Immature natural killer cell (primary cell): ENCODE data around the gene KCNK1. TPM values are rescaled to one million over a fixed set of nuclear protein-coding genes. Genes with fewer than 3 reads are reported as not detected.
"Not testable (repeated sequence)": the region's sequence is repeated elsewhere in the genome, so short reads cannot be mapped to it uniquely, and the experiment has no call there.

Experiments used
- DNase-seq, 3 donors: peaks; one replicate each; pipeline ENCODE4 v3.0.0; 2022; ENCODE audit warnings: mixed read lengths in 1 of 3
- H3K27ac Mint-ChIP-seq, 6 donors: one replicate each; pipeline ENCODE4 v1.8.0; 2020; ENCODE audit warnings: mixed read lengths in 6 of 6, mild to moderate bottlenecking in 5 of 6, inconsistent platforms in 4 of 6, moderate library complexity in 3 of 6
- H3K27me3 Mint-ChIP-seq, 3 donors: one replicate each; pipeline ENCODE4 v1.8.0; 2020 to 2021; ENCODE audit warnings: low read depth in 3 of 3, mild to moderate bottlenecking in 3 of 3, mixed read lengths in 3 of 3, moderate library complexity in 3 of 3, inconsistent platforms in 1 of 3
- H3K36me3 Mint-ChIP-seq, 3 donors: one replicate each; pipeline ENCODE4 v1.8.0; 2020; ENCODE audit warnings: mixed read lengths in 3 of 3, inconsistent platforms in 2 of 3, mild to moderate bottlenecking in 2 of 3
- H3K4me1 Mint-ChIP-seq, 2 donors: one replicate each; pipeline ENCODE4 v1.8.0; 2020; ENCODE audit warnings: inconsistent platforms in 2 of 2, mild to moderate bottlenecking in 2 of 2, mixed read lengths in 2 of 2, moderate library complexity in 1 of 2
- H3K4me3 Mint-ChIP-seq, 5 donors: one replicate each; pipeline ENCODE4 v1.8.0; 2020; ENCODE audit warnings: mild to moderate bottlenecking in 5 of 5, mixed read lengths in 5 of 5, inconsistent platforms in 3 of 5, moderate library complexity in 3 of 5
- H3K9me3 Mint-ChIP-seq, 6 donors: one replicate each; pipeline ENCODE4 v1.8.0; 2020; ENCODE audit warnings: mild to moderate bottlenecking in 6 of 6, mixed read lengths in 6 of 6, inconsistent platforms in 4 of 6, moderate library complexity in 3 of 6
- polyA plus RNA-seq, 3 donors: library from polyadenylated mRNA; unstranded; fragments of 300-500 nt; fragmentation: Illumina TruSeq; gene quantifications; one replicate each; pipeline ENCODE4 v1.2.3, GENCODE V29; 2021

KCNK1 gene
- polyA plus RNA-seq, 3 donors from 2014 or later = not detected

DNA sequence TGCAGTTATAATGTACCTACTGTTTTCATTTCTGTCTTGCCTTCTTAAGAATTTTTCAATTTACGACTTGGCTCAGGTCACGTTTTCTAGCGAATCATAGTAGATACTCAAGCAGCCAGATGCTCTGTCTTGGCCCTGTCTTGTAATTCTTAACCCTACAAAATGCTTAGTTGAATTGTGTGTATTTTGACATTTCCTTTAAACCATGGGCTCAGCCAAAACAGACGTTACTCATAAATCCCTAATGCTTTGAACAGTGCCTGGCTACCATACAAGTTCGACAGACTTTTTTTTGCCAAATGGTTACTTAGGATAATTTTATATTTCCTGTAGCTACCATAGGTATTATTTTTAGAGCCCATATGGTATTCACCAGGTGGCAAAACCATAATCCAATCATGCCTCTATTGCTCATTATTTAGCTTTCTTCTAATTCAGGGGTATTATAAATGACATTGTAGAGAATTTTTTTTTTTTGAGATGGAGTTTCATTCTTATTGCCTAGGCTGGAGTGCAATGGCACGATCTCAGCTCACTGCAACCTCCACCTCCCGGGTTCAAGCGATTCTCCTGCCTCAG lies 54.3 kb downstream of the KCNK1 start:
- Mint-ChIP-seq H3K27ac (no peak overlapping the region), H3K4me3 (no peak overlapping the region), H3K4me1 (no peaks in the 10 kb centered on the region), H3K36me3 (no peaks in the 10 kb centered on the region), H3K27me3 (peaks cover 0 to 5% (median under 1%) of the 10 kb centered on the region in 3 donors), H3K9me3 (peaks cover 0 to 4% (median 0%) of the 10 kb centered on the region in 6 donors)
- DNase-seq = no peak

DNA sequence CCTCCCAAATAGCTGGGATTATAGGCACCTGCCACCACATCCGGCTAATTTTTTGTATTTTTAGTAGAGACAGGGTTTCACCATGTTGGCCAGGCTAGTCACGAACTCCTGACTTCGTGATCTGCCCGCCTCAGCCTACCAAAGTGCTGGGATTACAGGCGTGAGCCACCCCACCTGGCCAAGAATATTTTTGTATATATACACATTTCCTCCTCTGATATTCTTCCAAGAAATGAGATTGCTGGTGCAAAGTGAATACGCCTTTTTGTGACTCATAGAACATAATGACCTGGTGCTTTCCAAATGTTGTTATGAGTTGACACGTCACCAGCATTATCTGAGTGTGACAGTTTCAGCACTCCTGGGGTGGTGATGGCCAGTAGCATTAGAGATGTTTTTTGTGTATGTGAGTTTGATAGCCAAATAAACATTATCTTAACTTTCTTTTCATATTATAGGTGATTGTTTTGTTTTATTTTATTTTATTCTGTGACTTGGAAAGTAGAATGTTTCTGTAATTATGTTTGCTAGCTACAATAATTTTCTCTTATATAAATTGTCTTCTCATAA lies 54.9 kb downstream of the KCNK1 start:
- no peak for DNase-seq
- Mint-ChIP-seq H3K9me3 (peaks cover 0 to 4% (median 0%) of the 10 kb centered on the region in 6 donors), H3K4me3 (no peak overlapping the region), H3K36me3 (no peaks in the 10 kb centered on the region), H3K27me3 (peaks cover 0 to 5% (median 2%) of the 10 kb centered on the region in 3 donors), H3K4me1 (no peaks in the 10 kb centered on the region), H3K27ac (no peak overlapping the region)

DNA sequence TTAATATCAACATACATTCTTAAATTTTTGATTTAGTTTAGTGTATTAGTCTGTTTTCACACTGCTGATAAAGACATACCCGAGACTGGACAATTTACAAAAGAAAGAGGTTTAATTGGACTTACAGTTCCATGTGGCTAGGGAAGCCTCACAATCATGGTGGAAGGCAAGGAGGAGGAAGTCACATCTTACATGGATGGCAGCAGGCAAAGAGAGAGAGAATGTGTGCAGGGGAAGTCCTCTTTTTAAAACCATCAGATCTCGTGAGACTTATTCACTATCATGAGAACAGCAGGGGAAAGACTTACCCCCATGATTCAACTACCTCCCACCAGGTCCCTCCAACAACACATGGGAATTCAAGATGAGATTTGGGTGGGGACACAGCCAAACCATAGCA lies 56.5 kb downstream of the KCNK1 start:
- H3K4me1 Mint-ChIP-seq, H3K4me3 Mint-ChIP-seq, H3K9me3 Mint-ChIP-seq, H3K27ac Mint-ChIP-seq, DNase-seq, H3K27me3 Mint-ChIP-seq, H3K36me3 Mint-ChIP-seq: not testable (repeated sequence)

DNA sequence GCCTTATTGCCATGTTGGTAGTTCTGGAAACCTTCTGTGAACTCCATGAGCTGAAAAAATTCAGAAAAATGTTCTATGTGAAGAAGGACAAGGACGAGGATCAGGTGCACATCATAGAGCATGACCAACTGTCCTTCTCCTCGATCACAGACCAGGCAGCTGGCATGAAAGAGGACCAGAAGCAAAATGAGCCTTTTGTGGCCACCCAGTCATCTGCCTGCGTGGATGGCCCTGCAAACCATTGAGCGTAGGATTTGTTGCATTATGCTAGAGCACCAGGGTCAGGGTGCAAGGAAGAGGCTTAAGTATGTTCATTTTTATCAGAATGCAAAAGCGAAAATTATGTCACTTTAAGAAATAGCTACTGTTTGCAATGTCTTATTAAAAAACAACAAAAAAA lies 57.4 kb downstream of the KCNK1 start:
- H3K27ac Mint-ChIP-seq = no peak overlapping the region
- DNase-seq = no peak
- peaks cover 0 to 5% (median 2%) of the 10 kb centered on the region in 3 donors for H3K27me3 Mint-ChIP-seq
- H3K36me3 Mint-ChIP-seq = no peaks in the 10 kb centered on the region
- H3K9me3 Mint-ChIP-seq = peaks cover 0 to 2% (median under 1%) of the 10 kb centered on the region in 6 donors
- H3K4me3 Mint-ChIP-seq = no peak overlapping the region
- no peaks in the 10 kb centered on the region for H3K4me1 Mint-ChIP-seq

DNA sequence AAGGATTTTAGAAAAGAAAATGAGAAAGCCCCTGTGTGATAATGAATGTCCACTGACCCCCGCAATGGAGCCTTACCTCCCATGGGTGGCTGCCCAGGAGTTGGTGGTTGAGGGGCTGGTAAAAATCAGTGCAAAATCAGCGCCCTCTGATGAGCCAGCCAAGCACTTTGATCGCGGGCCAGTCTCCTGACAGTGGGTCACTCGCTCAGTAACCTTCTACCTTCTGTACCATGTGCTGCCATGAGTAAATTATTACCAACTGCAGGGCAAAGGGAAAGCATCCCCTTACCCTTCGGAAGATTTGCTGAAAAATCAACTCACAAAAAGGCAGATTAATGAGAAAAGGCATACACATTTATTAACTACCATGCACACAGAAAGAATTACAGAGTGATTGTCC lies 58.8 kb downstream of the KCNK1 start:
- Mint-ChIP-seq H3K27me3 (peaks cover 0 to 5% (median 0%) of the 10 kb centered on the region in 3 donors), H3K4me3 (no peak overlapping the region), H3K27ac (no peak overlapping the region), H3K9me3 (peaks cover 0 to 2% (median under 1%) of the 10 kb centered on the region in 6 donors), H3K36me3 (no peaks in the 10 kb centered on the region), H3K4me1 (no peaks in the 10 kb centered on the region)
- DNase-seq = no peak

DNA sequence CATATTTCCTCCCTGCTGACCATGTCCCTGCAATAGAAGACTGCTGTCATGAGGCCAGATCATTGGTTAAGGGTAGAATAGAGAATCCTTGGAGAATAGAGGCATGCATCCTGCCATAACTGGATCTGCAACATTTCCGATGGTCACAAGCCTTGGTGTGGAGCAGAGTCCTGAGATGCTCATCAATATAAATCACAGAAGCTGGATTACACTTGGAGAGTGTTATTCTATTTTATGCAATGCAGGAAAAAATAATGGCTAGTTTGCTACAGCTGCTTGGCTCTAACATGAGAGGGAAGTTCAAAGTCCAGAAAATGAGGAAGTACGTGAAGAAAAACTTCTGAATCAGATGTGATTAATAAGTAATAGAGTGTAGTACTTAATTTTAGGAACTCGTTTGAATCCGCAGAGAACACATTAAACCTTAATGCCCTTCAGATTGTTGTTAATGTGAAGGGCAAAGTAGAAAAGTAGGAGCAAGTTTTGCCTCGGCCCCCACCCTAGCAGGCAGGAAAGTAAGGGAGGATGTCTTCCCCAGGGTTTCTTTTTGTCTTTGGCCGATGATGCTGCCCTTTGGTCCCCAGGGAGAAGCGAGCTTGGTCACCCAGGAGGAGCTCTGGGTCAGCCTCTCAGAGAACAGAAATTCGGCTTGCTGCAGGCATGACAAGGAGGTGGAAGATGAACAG lies 59.5 kb downstream of the KCNK1 start:
- Mint-ChIP-seq H3K4me1 (no peaks in the 10 kb centered on the region), H3K4me3 (no peak overlapping the region), H3K27me3 (peaks cover 0 to 5% (median 0%) of the 10 kb centered on the region in 3 donors), H3K9me3 (peaks cover 0 to 2% (median 0%) of the 10 kb centered on the region in 6 donors), H3K27ac (no peak overlapping the region), H3K36me3 (no peaks in the 10 kb centered on the region)
- no peak for DNase-seq

DNA sequence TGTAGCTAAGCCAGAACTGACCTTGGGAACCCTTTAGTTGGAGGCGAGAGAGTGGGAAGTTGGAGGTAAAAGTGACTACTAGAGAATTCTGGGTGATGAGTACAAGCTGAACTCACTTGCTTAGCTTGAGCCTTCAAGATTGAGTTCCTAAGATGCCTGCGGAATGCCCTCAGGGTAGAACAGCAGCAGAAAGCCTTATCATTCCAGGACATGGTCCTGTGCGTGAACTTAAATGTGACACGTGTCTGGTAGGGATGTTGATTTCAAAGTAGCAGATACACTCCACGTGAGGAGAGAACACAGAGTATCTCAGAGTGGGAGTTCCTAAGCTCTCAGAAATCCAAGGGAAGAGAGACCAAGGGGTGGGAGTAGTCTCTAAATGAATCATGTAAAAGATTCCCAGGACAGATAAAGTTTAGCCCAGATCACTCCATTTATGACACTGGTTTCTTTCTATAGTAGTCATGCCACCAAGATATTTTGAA lies 60.1 kb downstream of the KCNK1 start:
- H3K4me3 Mint-ChIP-seq = no peak overlapping the region

DNA sequence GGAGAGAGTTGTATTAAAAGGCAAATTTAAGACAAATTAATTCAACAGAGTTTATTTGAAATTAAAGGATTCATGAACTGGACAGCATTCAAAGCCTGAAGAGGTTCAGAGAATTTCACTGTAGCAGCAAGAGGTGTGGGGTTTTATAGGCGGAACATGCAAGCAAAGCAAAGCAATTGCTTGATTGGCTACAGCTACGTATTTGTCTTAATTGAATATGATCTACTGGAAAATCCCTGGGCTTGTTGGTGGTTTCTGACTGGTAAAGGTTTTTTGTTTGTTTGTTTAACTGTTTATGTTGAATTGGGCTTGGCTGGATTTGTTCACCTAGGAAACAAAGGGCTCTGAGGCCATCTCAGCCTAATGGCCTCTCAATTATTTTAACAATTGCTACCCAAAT lies 61.5 kb downstream of the KCNK1 start:
- H3K4me1 Mint-ChIP-seq = no peaks in the 10 kb centered on the region
- no peak overlapping the region for H3K4me3 Mint-ChIP-seq
- no peak overlapping the region for H3K27ac Mint-ChIP-seq
- no peak for DNase-seq
- peaks cover 0 to 4% (median 1%) of the 10 kb centered on the region in 6 donors for H3K9me3 Mint-ChIP-seq
- H3K36me3 Mint-ChIP-seq = no peaks in the 10 kb centered on the region
- peaks cover 0 to 5% (median 2%) of the 10 kb centered on the region in 3 donors for H3K27me3 Mint-ChIP-seq

More for the DNA sequence above, 60.1 kb downstream of the KCNK1 start:
- H3K27me3 Mint-ChIP-seq = peaks cover 0 to 5% (median 0%) of the 10 kb centered on the region in 3 donors
- no peaks in the 10 kb centered on the region for H3K36me3 Mint-ChIP-seq
- no peak overlapping the region for H3K27ac Mint-ChIP-seq
- H3K9me3 Mint-ChIP-seq = peaks cover 0 to 4% (median 0%) of the 10 kb centered on the region in 6 donors
- no peaks in the 10 kb centered on the region for H3K4me1 Mint-ChIP-seq
- no peak for DNase-seq

DNA sequence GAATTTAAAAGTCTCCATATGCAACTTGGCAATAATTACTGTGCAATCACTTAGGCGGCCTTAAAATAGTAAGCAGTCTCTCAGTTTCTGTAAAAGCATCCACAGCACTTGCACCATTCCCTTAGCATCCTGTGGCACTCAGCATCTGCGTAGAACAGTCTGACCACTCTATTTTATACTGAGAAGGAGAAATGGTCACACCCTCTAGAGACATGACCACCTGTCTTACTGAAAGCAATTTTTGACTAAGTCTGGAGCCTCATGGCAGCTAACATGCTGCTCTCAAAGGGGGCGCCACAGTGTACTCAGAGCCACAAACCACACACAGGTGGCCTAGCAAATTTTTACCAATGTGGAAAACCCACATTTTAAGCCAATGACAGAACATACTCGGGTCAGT lies 62.0 kb downstream of the KCNK1 start:
- Mint-ChIP-seq H3K27ac (no peak overlapping the region), H3K36me3 (no peaks in the 10 kb centered on the region), H3K4me1 (no peaks in the 10 kb centered on the region), H3K4me3 (no peak overlapping the region), H3K9me3 (peaks cover 0 to 4% (median 2%) of the 10 kb centered on the region in 6 donors), H3K27me3 (peaks cover 0 to 5% (median 2%) of the 10 kb centered on the region in 3 donors)
- no peak for DNase-seq

DNA sequence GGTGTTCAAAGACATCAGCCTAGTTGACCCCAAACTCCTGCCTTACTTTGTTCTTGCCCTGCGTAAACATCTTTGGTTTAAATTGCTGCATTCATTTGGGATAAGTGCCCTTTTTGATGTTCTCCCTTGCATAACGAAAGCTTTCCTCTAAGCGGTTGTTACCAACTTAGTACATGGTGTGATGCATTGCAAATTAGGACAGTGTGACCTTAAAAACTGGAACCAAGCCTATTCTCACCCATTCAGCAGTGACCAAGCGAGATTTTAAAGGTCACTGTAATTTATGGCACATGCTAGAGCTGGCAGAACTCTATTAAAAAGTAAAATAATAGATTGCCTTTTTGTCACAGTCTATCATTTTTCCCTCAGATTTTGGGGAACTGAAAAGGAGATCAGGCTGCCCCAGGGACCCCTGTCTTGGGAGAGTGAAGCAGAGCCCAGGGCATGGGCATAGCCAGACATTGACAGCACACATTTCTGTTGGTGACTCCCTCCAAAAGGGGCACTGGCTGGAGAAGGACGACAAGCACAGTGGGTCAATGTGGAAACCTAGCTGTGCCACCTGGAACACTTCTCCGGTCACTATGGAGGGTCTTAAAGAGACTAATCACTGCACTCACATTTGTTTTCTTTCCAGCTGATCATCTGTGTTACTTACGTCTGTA lies 63.9 kb downstream of the KCNK1 start:
- H3K9me3 Mint-ChIP-seq = peaks cover 0 to 4% (median 2%) of the 10 kb centered on the region in 6 donors
- H3K4me1 Mint-ChIP-seq = no peaks in the 10 kb centered on the region
- no peak for DNase-seq
- no peak overlapping the region for H3K27ac Mint-ChIP-seq
- H3K4me3 Mint-ChIP-seq = no peak overlapping the region
- no peaks in the 10 kb centered on the region for H3K36me3 Mint-ChIP-seq
- H3K27me3 Mint-ChIP-seq = peaks cover 0 to 8% (median 2%) of the 10 kb centered on the region in 3 donors

DNA sequence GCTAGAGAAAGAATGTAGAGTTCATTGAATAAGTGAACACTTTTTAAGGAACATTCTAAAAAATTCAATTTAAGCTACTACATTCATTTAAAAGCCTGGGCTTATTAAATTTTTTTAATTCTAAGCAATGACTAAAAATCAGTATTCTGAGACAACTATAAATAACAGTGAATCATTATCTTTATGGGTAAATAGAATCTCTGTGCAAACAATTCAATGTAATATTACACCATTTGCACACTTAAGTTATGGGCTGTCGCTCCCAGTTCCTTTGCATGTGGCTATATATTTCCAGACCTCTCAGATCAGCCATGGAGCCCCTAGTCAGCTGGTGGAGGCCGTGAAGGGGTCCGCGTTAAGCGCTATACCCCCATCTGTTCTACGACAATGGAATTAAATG lies 65.1 kb downstream of the KCNK1 start:
- Mint-ChIP-seq H3K36me3 (no peaks in the 10 kb centered on the region), H3K4me1 (no peaks in the 10 kb centered on the region), H3K9me3 (peaks cover 0 to 4% (median 2%) of the 10 kb centered on the region in 6 donors), H3K4me3 (no peak overlapping the region), H3K27ac (no peak overlapping the region), H3K27me3 (peaks cover 0 to 6% (median 2%) of the 10 kb centered on the region in 3 donors)
- DNase-seq = no peak

DNA sequence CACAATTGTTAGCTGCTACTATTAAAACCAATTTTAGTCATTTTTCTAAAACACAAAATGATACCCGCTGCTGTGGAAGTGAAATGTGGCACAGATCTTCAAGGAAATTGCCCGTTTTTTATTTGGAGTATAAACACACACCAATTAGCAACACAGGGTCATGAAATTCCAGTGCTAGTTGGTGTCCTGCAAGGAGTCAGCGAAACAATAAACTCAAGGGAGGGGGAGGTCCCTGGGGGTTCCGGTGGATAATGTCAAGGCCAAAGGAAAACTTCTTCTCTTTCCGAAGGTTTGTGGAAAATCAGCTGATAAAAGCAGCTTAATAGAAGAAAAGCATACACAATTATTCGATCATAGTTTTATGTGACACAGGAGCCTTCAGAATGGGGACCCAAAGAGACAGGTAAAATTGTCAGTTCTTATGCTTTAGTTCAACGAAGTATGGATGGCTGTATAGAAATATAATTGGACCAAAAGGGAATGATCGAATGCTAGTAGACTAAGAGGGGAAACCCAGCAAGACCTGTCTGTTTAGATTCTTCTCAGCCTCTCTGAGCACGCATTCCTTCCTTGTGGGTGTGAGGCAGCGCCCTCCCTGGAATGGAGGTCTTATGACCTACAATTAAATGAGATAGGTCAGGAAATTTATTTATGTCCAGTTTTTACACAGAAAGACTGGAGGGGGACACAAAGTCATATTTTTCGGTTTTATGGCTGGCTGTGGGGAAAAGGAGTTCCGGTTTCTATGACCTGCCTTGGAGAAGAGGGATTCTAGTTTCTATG lies 65.9 kb downstream of the KCNK1 start:
- Mint-ChIP-seq H3K4me1 (no peaks in the 10 kb centered on the region), H3K36me3 (no peaks in the 10 kb centered on the region), H3K4me3 (no peak overlapping the region), H3K27me3 (peaks cover 0 to 6% (median 2%) of the 10 kb centered on the region in 3 donors), H3K27ac (no peak overlapping the region), H3K9me3 (peaks cover 0 to 4% (median under 1%) of the 10 kb centered on the region in 6 donors)
- DNase-seq = no peak

DNA sequence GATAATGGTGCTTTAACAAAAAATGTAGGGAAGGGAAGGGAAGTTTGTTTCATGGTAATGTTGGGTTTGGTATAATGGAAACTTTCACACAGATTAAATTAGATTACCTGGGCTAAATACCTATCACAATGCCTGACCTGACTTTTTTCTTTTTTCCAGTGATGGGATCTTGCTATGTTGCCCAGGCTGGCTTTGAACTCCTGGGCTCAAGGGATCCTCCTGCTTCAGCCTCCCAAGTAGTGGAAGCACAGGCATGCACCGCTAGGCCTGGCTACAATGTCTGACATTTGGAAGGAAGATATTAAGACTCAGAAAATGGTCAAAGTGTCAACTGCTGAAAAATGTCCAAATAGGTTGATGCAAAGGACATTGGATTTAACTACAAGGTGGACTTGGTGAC lies 67.4 kb downstream of the KCNK1 start:
- no peak overlapping the region for H3K4me3 Mint-ChIP-seq

More for the DNA sequence above, 67.4 kb downstream of the KCNK1 start:
- H3K27ac Mint-ChIP-seq = no peak overlapping the region
- no peak for DNase-seq
- peaks cover 2 to 3% (median 3%) of the 10 kb centered on the region in 3 donors for H3K27me3 Mint-ChIP-seq
- no peaks in the 10 kb centered on the region for H3K4me1 Mint-ChIP-seq
- peaks cover 0 to 4% (median under 1%) of the 10 kb centered on the region in 6 donors for H3K9me3 Mint-ChIP-seq
- no peaks in the 10 kb centered on the region for H3K36me3 Mint-ChIP-seq
